Brain microvascular endothelial cell (primary cell): ENCODE data around the gene VAV2.

ENCODE experiments used
- DNase-seq: peaks from one replicate; pipeline ENCODE4 v3.0.0-alpha.2; 2020
- H3K27ac ChIP-seq: fragments of 250-450 bp; sonication (Bioruptor Pico); 2 replicates; pipeline ENCODE4 v1.5.1; 2020; ENCODE audit warnings: mild to moderate bottlenecking, moderate library complexity
- H3K27me3 ChIP-seq: fragments of 250-450 bp; sonication (Bioruptor Pico); replicated peaks from 2 replicates; pipeline ENCODE4 v1.5.1; 2020; ENCODE audit warnings: mild to moderate bottlenecking
- H3K36me3 ChIP-seq: fragments of 250-450 bp; sonication (Bioruptor Pico); replicated peaks from 2 replicates; pipeline ENCODE4 v1.5.1; 2020; ENCODE audit warnings: mild to moderate bottlenecking
- H3K4me3 ChIP-seq: 2 replicates; pipeline ENCODE4 v1.5.1; 2011; ENCODE audit warnings: low read depth, mild to moderate bottlenecking, control low read depth, low read length, moderate library complexity
- CTCF ChIP-seq: IDR thresholded peaks from 2 replicates; pipeline ENCODE4 v1.5.1; 2011; ENCODE audit warnings: low read depth, mild to moderate bottlenecking, moderate library complexity, low read length, control low read depth, inconsistent platforms; ENCODE audit errors: missing control alignments
- in situ Hi-C: cut with HindIII; loops from 2 replicates; pipeline ENCODE4 v1.10.0; 2017; ENCODE audit warnings: low sequenced_read_pairs, low pct_ligation_motif_present

VAV2 gene

GRCh38 chr9:133916159-133916541, 76.0 kb downstream of the VAV2 start:
- Histone ChIP-seq H3K27ac (no peak overlapping the region), H3K27me3 (no peaks in the 10 kb centered on the region), H3K36me3 (no peaks in the 10 kb centered on the region), H3K4me3 (no peak overlapping the region)
- TF ChIP-seq CTCF, result no peak
- in situ Hi-C loops, result no loop called here
- DNase-seq, result no peak

GRCh38 chr9:133915534-133916158, 76.5 kb downstream of the VAV2 start:
- DNase-seq, result no peak
- in situ Hi-C loops, result no loop called here
- no peak for TF ChIP-seq CTCF
- H3K27ac ChIP-seq, result no peak overlapping the region
- no peaks in the 10 kb centered on the region for H3K36me3 ChIP-seq
- H3K4me3 ChIP-seq, result no peak overlapping the region
- H3K27me3 ChIP-seq, result no peaks in the 10 kb centered on the region

GRCh38 chr9:133914442-133915342, 77.4 kb downstream of the VAV2 start:
- in situ Hi-C loops, result no loop called here

DNA sequence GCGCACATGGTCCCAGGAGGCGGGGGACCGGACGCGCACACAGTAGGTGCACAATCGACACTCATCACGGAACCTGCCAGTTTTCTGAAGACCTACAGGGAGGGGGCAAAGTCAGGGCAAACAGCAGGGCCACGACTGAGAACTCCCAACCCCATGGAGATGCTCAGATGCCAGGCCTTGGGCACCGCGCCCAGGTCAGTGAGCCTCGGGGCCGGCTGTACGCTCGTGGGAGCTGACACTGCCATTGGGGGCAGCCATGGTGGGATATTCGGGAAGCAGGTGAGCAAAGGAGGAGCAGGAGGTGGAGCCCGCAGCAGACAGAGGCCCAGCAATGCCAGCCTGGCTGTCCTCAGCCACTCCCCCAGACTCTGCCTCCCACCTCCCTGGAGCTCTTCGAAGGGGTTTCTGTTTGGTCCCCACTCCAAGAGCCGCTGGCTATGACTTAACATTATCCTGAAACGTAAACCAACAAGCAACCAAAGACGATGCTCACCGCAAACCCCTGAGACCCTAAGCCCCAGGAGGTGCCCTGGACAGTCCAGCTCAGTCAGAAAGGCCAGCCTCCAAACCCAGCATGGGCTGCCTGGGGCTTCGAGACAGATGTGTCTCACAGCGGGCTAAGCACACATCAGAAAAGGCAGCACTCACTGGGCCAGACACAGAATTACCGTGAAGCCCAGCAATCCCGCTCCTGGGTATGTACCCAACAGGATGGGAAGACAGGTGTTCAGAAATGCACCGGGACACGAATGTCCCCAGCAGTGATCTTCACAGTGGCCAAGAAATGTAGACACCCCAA, 78.4 kb downstream of the VAV2 start:
- Histone ChIP-seq H3K4me3 (no peak overlapping the region), H3K36me3 (no peaks in the 10 kb centered on the region), H3K27ac (no peak overlapping the region), H3K27me3 (no peaks in the 10 kb centered on the region)
- DNase-seq, result no peak
- no peak for TF ChIP-seq CTCF
- in situ Hi-C loops, result no loop called here

More at GRCh38 chr9:133914442-133915342, 77.4 kb downstream of the VAV2 start:
- TF ChIP-seq CTCF, result no peak
- no peak overlapping the region for H3K4me3 ChIP-seq
- no peak overlapping the region for H3K27ac ChIP-seq
- no peaks in the 10 kb centered on the region for H3K36me3 ChIP-seq
- DNase-seq, result no peak
- no peaks in the 10 kb centered on the region for H3K27me3 ChIP-seq

GRCh38 chr9:133910855-133911514, 81.1 kb downstream of the VAV2 start:
- H3K36me3 ChIP-seq, result no peaks in the 10 kb centered on the region
- TF ChIP-seq CTCF, result no peak
- H3K4me3 ChIP-seq, result no peak overlapping the region
- no peak for DNase-seq
- H3K27ac ChIP-seq, result no peak overlapping the region
- H3K27me3 ChIP-seq, result no peaks in the 10 kb centered on the region
- in situ Hi-C loops, result no loop called here
